HEK293 (cell line): Measurements from ENCODE around the gene PPIL6.

Source experiments
- CTCF ChIA-PET: fragments of 350-600 bp; formaldehyde crosslinking; extraction: SDS; loops from one replicate; lab custom pipeline; 2021; ENCODE audit warnings: antibody characterized with exemption; lab: Yijun Ruan, JAX
- POLR2A ChIA-PET: fragments of 300-600 bp; formaldehyde crosslinking; extraction: SDS; loops from one replicate; lab custom pipeline; 2020; ENCODE audit warnings: antibody characterized with exemption, inconsistent platforms; lab: Yijun Ruan, JAX
- H3K27ac ChIP-seq: fragments of 200-500 bp; sonication (Bioruptor generic); 2 replicates; pipeline ENCODE4 v1.5.1; 2014; ENCODE audit warnings: low read depth, low read length, control low read depth, inconsistent platforms; ENCODE audit errors: extremely low read depth
- H3K36me3 ChIP-seq, 2 experiments: fragments of 200-500 bp in 1 of 2; sonication (Bioruptor generic) in 1 of 2; 1 replicate in 1 of 2; 2 replicates in 1 of 2; pipeline ENCODE4 v1.5.1; 2014 to 2017; ENCODE audit warnings: inconsistent platforms in 2 of 2, low read length in 2 of 2; ENCODE audit not compliant: control insufficient read depth in 2 of 2, insufficient read depth in 1 of 2
- H3K4me1 ChIP-seq: fragments of 200-500 bp; sonication (Bioruptor generic); 2 replicates; pipeline ENCODE4 v1.5.1; 2014; ENCODE audit warnings: mild to moderate bottlenecking, low read length, inconsistent platforms; ENCODE audit not compliant: control insufficient read depth, insufficient read depth
- H3K4me3 ChIP-seq: 2 replicates; pipeline ENCODE4 v1.5.1; 2011; ENCODE audit warnings: low read depth, mild to moderate bottlenecking, control low read depth, low read length, moderate library complexity
- H3K9me3 ChIP-seq: fragments of 200-500 bp; sonication (Bioruptor generic); 2 replicates; pipeline ENCODE4 v1.5.1; 2014; ENCODE audit warnings: low read depth, low read length, inconsistent platforms; ENCODE audit not compliant: control insufficient read depth, insufficient read depth
- FEZF1 ChIP-seq: fragments of 450-650 bp; formaldehyde crosslinking; IDR thresholded peaks from 2 replicates; pipeline ENCODE4 v1.5.1; 2016; ENCODE audit warnings: missing biosample characterization, missing genetic modification characterization
- KLF8 ChIP-seq: fragments of 450-650 bp; formaldehyde crosslinking; IDR thresholded peaks from 2 replicates; pipeline ENCODE4 v1.5.1; 2016; ENCODE audit warnings: missing biosample characterization, missing genetic modification characterization
- OSR2 ChIP-seq: fragments of 450-650 bp; formaldehyde crosslinking; IDR thresholded peaks from 2 replicates; pipeline ENCODE4 v1.5.1; 2016; ENCODE audit warnings: missing biosample characterization, missing genetic modification characterization
- WT1 ChIP-seq: fragments of 450-650 bp; formaldehyde crosslinking; IDR thresholded peaks from 2 replicates; pipeline ENCODE4 v1.5.1; 2016; ENCODE audit warnings: missing biosample characterization, missing genetic modification characterization
- YY2 ChIP-seq: fragments of 450-650 bp; formaldehyde crosslinking; IDR thresholded peaks from 2 replicates; pipeline ENCODE4 v1.5.1; 2016; ENCODE audit warnings: missing biosample characterization, missing genetic modification characterization
- ZFP3 ChIP-seq: fragments of 450-650 bp; formaldehyde crosslinking; IDR thresholded peaks from 2 replicates; pipeline ENCODE4 v1.5.1; 2016; ENCODE audit warnings: low read depth, missing biosample characterization, missing genetic modification characterization
- ZFP41 ChIP-seq: fragments of 450-650 bp; formaldehyde crosslinking; IDR thresholded peaks from 2 replicates; pipeline ENCODE4 v1.5.1; 2016; ENCODE audit warnings: missing biosample characterization, missing genetic modification characterization, borderline replicate concordance
- ZIC2 ChIP-seq: fragments of 450-650 bp; formaldehyde crosslinking; IDR thresholded peaks from 2 replicates; pipeline ENCODE4 v1.5.1; 2016; ENCODE audit warnings: missing biosample characterization, missing genetic modification characterization
- ZNF121 ChIP-seq: fragments of 450-650 bp; formaldehyde crosslinking; IDR thresholded peaks from 2 replicates; pipeline ENCODE4 v1.5.1; 2016; ENCODE audit warnings: missing biosample characterization, missing genetic modification characterization
- ZNF138 ChIP-seq: fragments of 450-650 bp; formaldehyde crosslinking; IDR thresholded peaks from 2 replicates; pipeline ENCODE4 v1.5.1; 2016; ENCODE audit warnings: missing biosample characterization, missing genetic modification characterization, borderline replicate concordance
- ZNF174 ChIP-seq: fragments of 450-650 bp; formaldehyde crosslinking; IDR thresholded peaks from 2 replicates; pipeline ENCODE4 v1.5.0; 2017; ENCODE audit warnings: missing biosample characterization, mild to moderate bottlenecking, missing genetic modification characterization
- ZNF214 ChIP-seq: fragments of 450-650 bp; formaldehyde crosslinking; IDR thresholded peaks from 2 replicates; pipeline ENCODE4 v1.5.1; 2017; ENCODE audit warnings: missing biosample characterization, mild to moderate bottlenecking, missing genetic modification characterization, borderline replicate concordance
- ZNF274 ChIP-seq, 2 experiments: fragments of 200-500 bp in 1 of 2; fragments of 450-650 bp in 1 of 2; sonication (Bioruptor generic) in 1 of 2; formaldehyde crosslinking in 1 of 2; IDR thresholded peaks; 2 replicates each; pipeline versions ENCODE4 v1.5.1 to v1.6.1; 2014 to 2016; ENCODE audit warnings: borderline replicate concordance in 1 of 2, inconsistent platforms in 1 of 2, low read length in 1 of 2, missing biosample characterization in 1 of 2, missing genetic modification characterization in 1 of 2
- ZNF292 ChIP-seq: fragments of 450-650 bp; formaldehyde crosslinking; IDR thresholded peaks from 2 replicates; pipeline ENCODE4 v1.5.1; 2016; ENCODE audit warnings: low read depth, missing biosample characterization, missing genetic modification characterization, borderline replicate concordance
- ZNF302 ChIP-seq: fragments of 450-650 bp; formaldehyde crosslinking; IDR thresholded peaks from 2 replicates; pipeline ENCODE4 v1.5.1; 2016; ENCODE audit warnings: missing biosample characterization, missing genetic modification characterization, low read depth
- ZNF324 ChIP-seq: fragments of 450-650 bp; formaldehyde crosslinking; IDR thresholded peaks from 2 replicates; pipeline ENCODE4 v1.5.1; 2016; ENCODE audit warnings: missing biosample characterization, missing genetic modification characterization
- ZNF350 ChIP-seq: fragments of 450-650 bp; formaldehyde crosslinking; IDR thresholded peaks from 2 replicates; pipeline ENCODE4 v1.5.0; 2017; ENCODE audit warnings: missing biosample characterization, mild to moderate bottlenecking, missing genetic modification characterization
- ZNF366 ChIP-seq: fragments of 450-650 bp; formaldehyde crosslinking; conservative IDR thresholded peaks from 2 replicates; pipeline ENCODE4 v1.5.1; 2016; ENCODE audit warnings: missing biosample characterization, missing genetic modification characterization
- ZNF391 ChIP-seq: fragments of 450-650 bp; formaldehyde crosslinking; IDR thresholded peaks from 2 replicates; pipeline ENCODE4 v1.5.1; 2016; ENCODE audit warnings: low read depth, missing biosample characterization, missing genetic modification characterization, borderline replicate concordance
- ZNF394 ChIP-seq: fragments of 450-650 bp; formaldehyde crosslinking; IDR thresholded peaks from 2 replicates; pipeline ENCODE4 v1.5.1; 2016; ENCODE audit warnings: missing biosample characterization, missing genetic modification characterization, mild to moderate bottlenecking, moderate library complexity, borderline replicate concordance
- ZNF426 ChIP-seq: fragments of 450-650 bp; formaldehyde crosslinking; IDR thresholded peaks from 2 replicates; pipeline ENCODE4 v1.5.1; 2017; ENCODE audit warnings: missing biosample characterization, missing genetic modification characterization, mild to moderate bottlenecking, inconsistent platforms, moderate library complexity
- ZNF530 ChIP-seq: fragments of 450-650 bp; formaldehyde crosslinking; IDR thresholded peaks from 2 replicates; pipeline ENCODE4 v1.5.1; 2016; ENCODE audit warnings: low read depth, missing biosample characterization, missing genetic modification characterization
- ZNF600 ChIP-seq: fragments of 450-650 bp; formaldehyde crosslinking; IDR thresholded peaks from 2 replicates; pipeline ENCODE4 v1.5.1; 2016; ENCODE audit warnings: missing biosample characterization, missing genetic modification characterization
- ZNF747 ChIP-seq: fragments of 450-650 bp; formaldehyde crosslinking; IDR thresholded peaks from 2 replicates; pipeline ENCODE4 v1.5.1; 2016; ENCODE audit warnings: missing biosample characterization, missing genetic modification characterization
- ZNF777 ChIP-seq: fragments of 450-650 bp; formaldehyde crosslinking; IDR thresholded peaks from 2 replicates; pipeline ENCODE4 v1.5.1; 2017; ENCODE audit warnings: missing biosample characterization, missing genetic modification characterization, borderline replicate concordance
- ZXDB ChIP-seq: fragments of 450-650 bp; formaldehyde crosslinking; IDR thresholded peaks from 2 replicates; pipeline ENCODE4 v1.5.1; 2016; ENCODE audit warnings: missing biosample characterization, missing genetic modification characterization
- TF ChIP-seq, protein P1 (sequence below): fragments of 450-650 bp; formaldehyde crosslinking; IDR thresholded peaks from 2 replicates; pipeline ENCODE4 v1.5.1; 2017; ENCODE audit warnings: missing biosample characterization, missing genetic modification characterization
- TF ChIP-seq, protein P2 (sequence below): fragments of 450-650 bp; formaldehyde crosslinking; IDR thresholded peaks from 2 replicates; pipeline ENCODE4 v1.5.1; 2016; ENCODE audit warnings: missing biosample characterization, missing genetic modification characterization

PPIL6 gene

DNA sequence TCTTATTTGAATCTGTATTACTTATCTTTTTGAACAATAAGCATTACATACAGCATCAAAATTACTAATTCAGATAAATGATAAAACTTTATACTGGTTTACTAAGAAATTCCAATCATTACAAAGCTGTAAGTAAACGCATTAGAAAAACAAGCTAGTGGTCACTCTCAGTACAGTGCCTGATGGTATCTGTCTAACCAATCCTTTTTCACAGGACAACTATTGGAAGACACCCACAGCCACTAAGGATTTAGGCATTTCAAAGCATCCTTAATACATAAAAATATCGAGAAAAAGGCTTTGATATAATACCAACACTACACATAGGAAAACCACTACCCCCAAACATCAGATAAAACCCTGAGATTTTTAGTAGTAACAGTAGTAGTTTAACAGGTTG is 60.7 kb downstream of the PPIL6 start:
- Histone ChIP-seq H3K4me3 (peak overlapping the region; percentile 78), H3K27ac (no peak overlapping the region), H3K9me3 (no peaks in the 10 kb centered on the region), H3K36me3 (peaks cover 20 to 48% of the 10 kb centered on the region in 2 experiments), H3K4me1 (peaks cover 7% of the 10 kb centered on the region)
- POLR2A ChIA-PET = no interaction called here
- no peak for TF ChIP-seq ZNF302 (tag by site-specific recombination)
- TF ChIP-seq ZNF530 = no peak
- TF ChIP-seq OSR2 (tag by site-specific recombination) = no peak
- no peak for TF ChIP-seq ZNF214 (tag by site-specific recombination)
- TF ChIP-seq ZNF777 (tag by site-specific recombination) = no peak
- TF ChIP-seq ZNF350 (tag by site-specific recombination) = no peak
- TF ChIP-seq ZNF121 (tag by site-specific recombination) = no peak
- TF ChIP-seq ZNF600 = no peak
- no peak for TF ChIP-seq ZXDB
- TF ChIP-seq, protein P1, sequence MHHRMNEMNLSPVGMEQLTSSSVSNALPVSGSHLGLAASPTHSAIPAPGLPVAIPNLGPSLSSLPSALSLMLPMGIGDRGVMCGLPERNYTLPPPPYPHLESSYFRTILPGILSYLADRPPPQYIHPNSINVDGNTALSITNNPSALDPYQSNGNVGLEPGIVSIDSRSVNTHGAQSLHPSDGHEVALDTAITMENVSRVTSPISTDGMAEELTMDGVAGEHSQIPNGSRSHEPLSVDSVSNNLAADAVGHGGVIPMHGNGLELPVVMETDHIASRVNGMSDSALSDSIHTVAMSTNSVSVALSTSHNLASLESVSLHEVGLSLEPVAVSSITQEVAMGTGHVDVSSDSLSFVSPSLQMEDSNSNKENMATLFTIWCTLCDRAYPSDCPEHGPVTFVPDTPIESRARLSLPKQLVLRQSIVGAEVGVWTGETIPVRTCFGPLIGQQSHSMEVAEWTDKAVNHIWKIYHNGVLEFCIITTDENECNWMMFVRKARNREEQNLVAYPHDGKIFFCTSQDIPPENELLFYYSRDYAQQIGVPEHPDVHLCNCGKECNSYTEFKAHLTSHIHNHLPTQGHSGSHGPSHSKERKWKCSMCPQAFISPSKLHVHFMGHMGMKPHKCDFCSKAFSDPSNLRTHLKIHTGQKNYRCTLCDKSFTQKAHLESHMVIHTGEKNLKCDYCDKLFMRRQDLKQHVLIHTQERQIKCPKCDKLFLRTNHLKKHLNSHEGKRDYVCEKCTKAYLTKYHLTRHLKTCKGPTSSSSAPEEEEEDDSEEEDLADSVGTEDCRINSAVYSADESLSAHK (tag by site-specific recombination) = no peak
- no peak for TF ChIP-seq FEZF1 (tag by site-specific recombination)
- TF ChIP-seq ZNF324 (tag by site-specific recombination) = no peak
- no peak for TF ChIP-seq ZFP3
- TF ChIP-seq ZNF138 (tag by site-specific recombination) = no peak
- TF ChIP-seq ZNF174 (tag by site-specific recombination) = no peak
- no peak for TF ChIP-seq ZNF366 (tag by site-specific recombination)
- TF ChIP-seq ZIC2 (tag by site-specific recombination) = no peak
- CTCF ChIA-PET = interaction anchor here (0.8 kb wide), 1 partner anchor 13 kb away, joined by 3 read pairs; no protein-coding TSS in a partner anchor

DNA sequence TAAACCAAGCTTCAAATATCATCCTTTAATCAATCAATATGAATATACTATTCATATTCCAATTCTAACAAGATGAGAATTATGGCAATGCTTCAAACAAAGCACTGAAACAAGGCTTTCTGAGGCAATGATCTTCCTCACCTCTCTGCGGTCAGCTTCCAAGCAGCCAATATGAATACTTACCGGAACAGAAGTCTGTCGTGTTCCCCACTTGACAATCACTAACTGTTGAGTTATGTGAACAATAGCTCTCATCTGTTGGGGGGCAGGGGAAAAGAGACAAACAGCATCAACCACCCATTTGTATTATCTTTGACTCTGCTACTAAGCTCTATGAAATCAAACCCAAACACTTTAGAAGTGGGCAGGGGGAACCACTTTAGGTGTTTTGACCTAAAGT is 62.7 kb downstream of the PPIL6 start:
- TF ChIP-seq KLF8 (tag by site-specific recombination) = no peak
- no peaks in the 10 kb centered on the region; the same call in none of the 2 replicates for H3K4me1 ChIP-seq
- peaks cover 29 to 66% of the 10 kb centered on the region in 2 experiments for H3K36me3 ChIP-seq
- ChIA-PET CTCF (interaction anchor here (0.6 to 1.6 kb wide), 2 partner anchors 9 to 401 kb away, joined by 3 to 4 read pairs; no protein-coding TSS in a partner anchor), POLR2A (no interaction called here)
- no peaks in the 10 kb centered on the region for H3K9me3 ChIP-seq
- H3K27ac ChIP-seq = no peak overlapping the region
- H3K4me3 ChIP-seq = no peak overlapping the region

DNA sequence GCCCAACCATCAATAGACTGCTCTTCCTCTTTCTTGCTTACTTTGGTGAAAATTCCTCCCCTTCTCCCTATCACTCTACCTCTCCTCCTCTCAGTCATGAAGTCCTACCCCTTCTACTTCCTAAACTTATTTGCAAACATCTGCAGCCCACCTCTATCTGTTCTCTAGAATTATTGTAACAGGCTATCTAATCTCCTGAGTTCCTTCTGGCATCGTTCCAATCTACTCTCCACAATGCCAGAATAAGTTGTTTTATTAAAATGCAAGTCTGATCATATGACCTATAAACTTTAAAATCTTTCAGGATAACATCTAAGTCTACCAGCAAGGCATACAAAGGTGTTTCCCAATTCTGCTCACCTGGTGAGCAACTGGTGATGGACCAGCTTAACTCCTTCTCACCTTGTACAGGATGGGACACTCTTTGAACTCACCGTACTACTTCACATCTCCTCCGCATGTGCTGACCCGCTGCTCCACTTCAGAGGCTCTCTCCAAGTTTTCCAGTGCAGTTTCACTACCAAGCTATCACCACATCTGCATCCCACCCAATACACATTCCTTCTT is 66.0 kb downstream of the PPIL6 start:
- no peak overlapping the region for H3K27ac ChIP-seq
- H3K4me3 ChIP-seq = no peak overlapping the region
- no peaks in the 10 kb centered on the region for H3K9me3 ChIP-seq
- no peaks in the 10 kb centered on the region; the same call in 1 of the 2 replicates for H3K4me1 ChIP-seq
- H3K36me3 ChIP-seq = peaks cover 33 to 96% of the 10 kb centered on the region in 2 experiments
- no peak for TF ChIP-seq ZNF274 (IDR thresholded peaks at IDR 0.05; ENCODE audit: low read length)
- TF ChIP-seq ZNF274 (tag by site-specific recombination; IDR thresholded peaks at IDR 0.05; ENCODE audit: borderline replicate concordance) = no peak
- no peak for TF ChIP-seq ZFP41 (tag by site-specific recombination)
- no peak for TF ChIP-seq WT1 (tag by site-specific recombination)
- no peak for TF ChIP-seq ZNF426 (tag by site-specific recombination)
- no peak for TF ChIP-seq ZNF747
- no peak for TF ChIP-seq ZNF391 (tag by site-specific recombination)
- no peak for TF ChIP-seq YY2 (tag by site-specific recombination)
- TF ChIP-seq, protein P2, sequence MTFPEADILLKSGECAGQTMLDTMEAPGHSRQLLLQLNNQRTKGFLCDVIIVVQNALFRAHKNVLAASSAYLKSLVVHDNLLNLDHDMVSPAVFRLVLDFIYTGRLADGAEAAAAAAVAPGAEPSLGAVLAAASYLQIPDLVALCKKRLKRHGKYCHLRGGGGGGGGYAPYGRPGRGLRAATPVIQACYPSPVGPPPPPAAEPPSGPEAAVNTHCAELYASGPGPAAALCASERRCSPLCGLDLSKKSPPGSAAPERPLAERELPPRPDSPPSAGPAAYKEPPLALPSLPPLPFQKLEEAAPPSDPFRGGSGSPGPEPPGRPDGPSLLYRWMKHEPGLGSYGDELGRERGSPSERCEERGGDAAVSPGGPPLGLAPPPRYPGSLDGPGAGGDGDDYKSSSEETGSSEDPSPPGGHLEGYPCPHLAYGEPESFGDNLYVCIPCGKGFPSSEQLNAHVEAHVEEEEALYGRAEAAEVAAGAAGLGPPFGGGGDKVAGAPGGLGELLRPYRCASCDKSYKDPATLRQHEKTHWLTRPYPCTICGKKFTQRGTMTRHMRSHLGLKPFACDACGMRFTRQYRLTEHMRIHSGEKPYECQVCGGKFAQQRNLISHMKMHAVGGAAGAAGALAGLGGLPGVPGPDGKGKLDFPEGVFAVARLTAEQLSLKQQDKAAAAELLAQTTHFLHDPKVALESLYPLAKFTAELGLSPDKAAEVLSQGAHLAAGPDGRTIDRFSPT = no peak
- TF ChIP-seq ZNF292 = no peak
- TF ChIP-seq ZNF777 (tag by site-specific recombination) = no peak
- no peak for TF ChIP-seq ZNF121 (tag by site-specific recombination)
- TF ChIP-seq ZNF394 (tag by site-specific recombination) = no peak
- CTCF ChIA-PET = interaction anchor here (1.0 to 2.1 kb wide), 2 partner anchors 9 to 187 kb away, joined by 4 to 10 read pairs; partner anchors contain the start of gene CD164
- POLR2A ChIA-PET = interaction anchor here (0.7 kb wide), 1 partner anchor 9 kb away, joined by 4 read pairs; no protein-coding TSS in a partner anchor
